GM23248 (cell line): ENCODE data around the gene ACRV1.

Experiments used
- EZH2 ChIP-seq: fragments of 200-600 bp; sonication (generic); IDR thresholded peaks from 2 replicates; pipeline ENCODE4 v1.6.1; 2018; ENCODE audit warnings: antibody characterized with exemption, mild to moderate bottlenecking; ENCODE audit not compliant: insufficient read depth, poor library complexity, severe bottlenecking
- EZH2phosphoT487 ChIP-seq: fragments of 200-600 bp; sonication (generic); IDR thresholded peaks from 2 replicates; pipeline ENCODE4 v1.6.1; 2018; ENCODE audit warnings: antibody characterized with exemption, moderate library complexity, mild to moderate bottlenecking, low read depth; ENCODE audit not compliant: insufficient read depth

- no peak for TF ChIP-seq EZH2
- no peak for TF ChIP-seq EZH2phosphoT487
These were observed 12.2 kb upstream of the ACRV1 start for GRCh38 chr11:125692887-125693286.
